Measurements from ENCODE around the gene TM2D3. TPM values are rescaled to one million over a fixed set of nuclear protein-coding genes. Genes with fewer than 3 reads are reported as not detected.

Gene TM2D3
- total RNA-seq, 2 donors from 2014 or later: 39.8 to 104 TPM

- no peaks in the 10 kb centered on the region for H3K9me3 ChIP-seq
- H3K4me3 ChIP-seq: no peak overlapping the region
- H3K27ac ChIP-seq: no peak overlapping the region
- no peaks in the 10 kb centered on the region for H3K36me3 ChIP-seq
- H3K4me1 ChIP-seq (ENCODE audit: control insufficient read depth in 1 of 2, low read depth in 2 of 2): peaks cover 24 to 51% of the 10 kb centered on the region in 2 donors
- ATAC-seq (ENCODE audit: insufficient number of reproducible peaks, low FRiP score, low read depth): no peak
- no peak for DNase-seq (ENCODE audit: low spot score)
- no peak for TF ChIP-seq CTCF (IDR thresholded peaks at IDR 0.05)
- no peaks in the 10 kb centered on the region for H3K27me3 ChIP-seq (replicated peaks; ENCODE audit: insufficient read depth)
Observed at GRCh38 chr15:101612676-101613075, 39.5 kb downstream of the TM2D3 start.

- no peak overlapping the region for H3K27ac ChIP-seq
- DNase-seq (ENCODE audit: low spot score) (no peak), ATAC-seq (ENCODE audit: insufficient number of reproducible peaks, low FRiP score, low read depth) (no peak)
- peaks cover 24 to 43% of the 10 kb centered on the region in 2 donors for H3K4me1 ChIP-seq (ENCODE audit: control insufficient read depth in 1 of 2, low read depth in 2 of 2)
- H3K36me3 ChIP-seq: no peaks in the 10 kb centered on the region
- no peak overlapping the region for H3K4me3 ChIP-seq
- no peaks in the 10 kb centered on the region for H3K9me3 ChIP-seq
- no peak for TF ChIP-seq CTCF (IDR thresholded peaks at IDR 0.05)
- no peaks in the 10 kb centered on the region for H3K27me3 ChIP-seq (replicated peaks; ENCODE audit: insufficient read depth)
Observed at GRCh38 chr15:101611580-101612299, 40.4 kb downstream of the TM2D3 start.

GRCh38 chr15:101611007-101611406 is 41.2 kb downstream of the TM2D3 start:
- TF ChIP-seq CTCF (IDR thresholded peaks at IDR 0.05): no peak
- no peaks in the 10 kb centered on the region for H3K36me3 ChIP-seq
- no peak for ATAC-seq (ENCODE audit: insufficient number of reproducible peaks, low FRiP score, low read depth)
- H3K4me1 ChIP-seq (ENCODE audit: control insufficient read depth in 1 of 2, low read depth in 2 of 2): peaks cover 17 to 35% of the 10 kb centered on the region in 2 donors
- no peak overlapping the region for H3K4me3 ChIP-seq
- no peak overlapping the region for H3K27ac ChIP-seq
- H3K27me3 ChIP-seq (replicated peaks; ENCODE audit: insufficient read depth): no peaks in the 10 kb centered on the region
- DNase-seq (ENCODE audit: low spot score): no peak
- H3K9me3 ChIP-seq: no peaks in the 10 kb centered on the region

GRCh38 chr15:101610611-101611000 is 41.6 kb downstream of the TM2D3 start:
- Histone ChIP-seq H3K4me1 (ENCODE audit: control insufficient read depth in 1 of 2, low read depth in 2 of 2) (peaks cover 13 to 31% of the 10 kb centered on the region in 2 donors), H3K4me3 (no peak overlapping the region), H3K27me3 (replicated peaks; ENCODE audit: insufficient read depth) (no peaks in the 10 kb centered on the region), H3K36me3 (no peaks in the 10 kb centered on the region), H3K9me3 (no peaks in the 10 kb centered on the region), H3K27ac (no peak overlapping the region)
- no peak for DNase-seq (ENCODE audit: low spot score)
- no peak for ATAC-seq (ENCODE audit: insufficient number of reproducible peaks, low FRiP score, low read depth)
- no peak for TF ChIP-seq CTCF (IDR thresholded peaks at IDR 0.05)

- peaks cover 9 to 25% of the 10 kb centered on the region in 2 donors for H3K4me1 ChIP-seq (ENCODE audit: control insufficient read depth in 1 of 2, low read depth in 2 of 2)
- DNase-seq (ENCODE audit: low spot score) (no peak), ATAC-seq (ENCODE audit: insufficient number of reproducible peaks, low FRiP score, low read depth) (no peak)
- no peak for TF ChIP-seq CTCF (IDR thresholded peaks at IDR 0.05)
- H3K9me3 ChIP-seq: no peaks in the 10 kb centered on the region
- no peak overlapping the region for H3K27ac ChIP-seq
- no peaks in the 10 kb centered on the region for H3K27me3 ChIP-seq (replicated peaks; ENCODE audit: insufficient read depth)
- no peak overlapping the region for H3K4me3 ChIP-seq
- no peaks in the 10 kb centered on the region for H3K36me3 ChIP-seq
Observed at GRCh38 chr15:101609742-101610610, 42.2 kb downstream of the TM2D3 start.
